KOPT-K1 (cell line): Measurements from ENCODE around the gene MED12L.
"Not testable (repeated sequence)": the region's sequence is repeated elsewhere in the genome, so short reads cannot be mapped to it uniquely, and the experiment has no call there.

ENCODE experiments used
- H3K27ac ChIP-seq: fragments of 200-600 bp; sonication (generic); 2 replicates; pipeline ENCODE4 v1.5.1; 2016; ENCODE audit warnings: antibody characterized with exemption, mild to moderate bottlenecking, low read depth, low read length; ENCODE audit not compliant: poor library complexity, severe bottlenecking
- H3K36me3 ChIP-seq: fragments of 200-600 bp; sonication (generic); 2 replicates; pipeline ENCODE4 v1.5.1; 2017; ENCODE audit warnings: antibody characterized with exemption, mild to moderate bottlenecking, low read length, moderate library complexity; ENCODE audit not compliant: insufficient read depth
- H3K9me3 ChIP-seq: fragments of 200-600 bp; sonication (generic); 2 replicates; pipeline ENCODE4 v1.5.1; 2017; ENCODE audit warnings: antibody characterized with exemption, low read length, mild to moderate bottlenecking; ENCODE audit not compliant: insufficient read depth, poor library complexity, severe bottlenecking

Gene MED12L

GRCh38 chr3:151169948-151170679 lies 84.7 kb downstream of the MED12L start:
- Histone ChIP-seq H3K27ac (peak overlapping the region; percentile 50), H3K36me3 (peaks cover 25% of the 10 kb centered on the region)
- H3K9me3 ChIP-seq = not testable (repeated sequence)

DNA sequence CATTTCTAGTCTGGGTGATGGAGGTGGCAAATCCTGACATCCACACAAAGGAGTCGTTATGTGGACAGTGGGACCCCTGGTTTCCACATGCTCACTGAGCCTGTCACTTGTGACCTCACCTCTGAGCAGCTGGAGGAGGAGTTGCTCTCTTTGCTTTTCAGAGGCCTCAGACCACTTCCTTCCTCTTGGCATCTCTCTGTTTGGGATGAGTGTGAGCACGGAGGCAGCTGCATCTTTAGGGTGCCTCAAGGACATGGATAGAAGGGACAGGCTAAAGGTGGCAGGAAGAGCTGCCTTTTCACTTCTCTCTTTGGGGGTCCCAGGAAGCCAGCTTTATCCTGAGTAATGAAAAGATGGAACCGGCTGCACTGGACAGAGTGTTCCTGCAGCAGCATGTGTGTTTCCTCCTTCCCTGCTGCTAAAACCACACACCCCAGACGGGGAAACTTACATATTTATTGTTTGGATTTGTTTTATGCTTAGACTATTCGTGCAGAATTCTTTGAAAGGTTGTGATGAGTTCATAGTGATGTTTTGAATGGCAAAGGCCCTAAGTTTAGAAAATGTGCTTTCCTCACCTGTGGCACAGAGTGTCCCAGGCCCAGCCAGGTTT lies 85.8 kb downstream of the MED12L start:
- Histone ChIP-seq H3K27ac (peak overlapping the region; percentile 50), H3K36me3 (peaks cover 14% of the 10 kb centered on the region; the same call in 1 of the 2 replicates), H3K9me3 (no peaks in the 10 kb centered on the region)

DNA sequence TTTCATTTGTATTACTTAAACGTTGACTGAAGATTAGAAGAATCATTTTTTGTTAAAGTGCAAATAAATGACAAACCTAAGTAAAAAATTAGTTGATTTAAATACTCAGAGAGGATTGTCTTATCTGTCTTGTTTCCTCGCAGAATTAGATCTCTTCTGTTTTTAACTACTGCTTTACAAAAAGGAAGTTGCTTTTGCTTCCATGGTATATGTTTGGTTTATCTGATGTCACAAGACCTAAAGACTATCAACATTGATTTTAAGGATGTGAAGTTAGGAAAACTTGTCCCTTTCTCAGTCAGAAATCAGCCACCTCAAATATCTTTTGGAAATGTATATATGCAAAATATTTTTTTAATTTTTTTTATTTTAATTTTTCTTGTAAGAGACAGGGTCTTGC lies 88.9 kb downstream of the MED12L start:
- H3K9me3 ChIP-seq = no peaks in the 10 kb centered on the region
- peaks cover 6% of the 10 kb centered on the region; the same call in 1 of the 2 replicates for H3K36me3 ChIP-seq
- H3K27ac ChIP-seq = no peak overlapping the region

DNA sequence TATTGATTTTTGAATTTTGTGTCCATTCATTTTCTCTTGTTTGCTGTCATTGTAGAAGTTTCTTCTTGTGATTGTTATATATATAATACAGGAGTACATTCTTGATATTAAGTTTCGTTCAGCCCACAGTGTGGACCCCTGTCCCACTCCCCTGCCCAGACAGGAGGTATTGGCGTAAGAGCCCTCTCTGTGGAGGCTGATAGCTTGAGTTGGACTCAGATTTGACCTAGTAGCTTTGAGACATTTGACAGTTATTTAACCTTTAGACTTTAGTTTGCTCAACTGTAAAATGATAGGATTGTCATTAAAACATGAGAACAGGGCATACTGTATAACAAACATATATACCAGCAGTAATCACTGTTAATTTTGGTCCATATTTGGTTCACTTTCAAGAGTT lies 90.5 kb downstream of the MED12L start:
- H3K36me3 ChIP-seq = peaks cover 6% of the 10 kb centered on the region; the same call in 1 of the 2 replicates
- H3K27ac ChIP-seq = no peak overlapping the region
- no peaks in the 10 kb centered on the region for H3K9me3 ChIP-seq

DNA sequence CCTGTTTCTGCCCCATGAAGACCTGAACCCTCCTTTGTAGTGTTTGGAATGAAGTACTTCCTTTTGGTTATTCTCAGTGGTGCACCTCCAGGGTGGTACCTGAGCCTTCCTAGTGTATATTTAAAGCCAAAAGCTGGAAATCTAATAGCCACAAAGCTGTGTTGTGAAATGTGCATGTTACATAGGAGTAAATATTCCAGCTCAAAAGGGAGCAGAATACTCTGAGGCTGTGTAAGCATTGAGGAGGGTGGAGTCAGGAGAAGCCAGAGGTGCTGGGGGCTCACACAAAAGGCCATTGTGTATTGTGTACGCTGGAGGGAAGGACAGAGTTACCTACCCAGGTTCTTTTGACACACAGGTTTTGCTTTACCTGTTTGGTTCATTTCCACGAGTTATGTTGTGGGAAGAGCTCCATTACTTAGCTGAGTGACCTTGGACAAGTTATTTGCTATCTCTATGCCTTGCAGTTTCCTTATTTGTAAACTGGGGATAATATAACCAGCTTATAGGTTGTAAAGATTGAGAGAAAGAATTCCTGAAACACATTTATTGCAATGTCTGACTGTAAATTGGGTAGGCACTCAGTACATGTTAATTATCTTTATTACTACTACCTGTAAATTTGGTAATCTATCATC lies 92.9 kb downstream of the MED12L start:
- H3K9me3 ChIP-seq = no peaks in the 10 kb centered on the region
- no peak overlapping the region for H3K27ac ChIP-seq
- H3K36me3 ChIP-seq = peaks cover 6% of the 10 kb centered on the region; the same call in 1 of the 2 replicates

- Histone ChIP-seq H3K9me3 (no peaks in the 10 kb centered on the region), H3K36me3 (peaks cover 18% of the 10 kb centered on the region; the same call in 1 of the 2 replicates), H3K27ac (no peak overlapping the region)
These were observed 97.0 kb downstream of the MED12L start for GRCh38 chr3:151182349-151183079.

DNA sequence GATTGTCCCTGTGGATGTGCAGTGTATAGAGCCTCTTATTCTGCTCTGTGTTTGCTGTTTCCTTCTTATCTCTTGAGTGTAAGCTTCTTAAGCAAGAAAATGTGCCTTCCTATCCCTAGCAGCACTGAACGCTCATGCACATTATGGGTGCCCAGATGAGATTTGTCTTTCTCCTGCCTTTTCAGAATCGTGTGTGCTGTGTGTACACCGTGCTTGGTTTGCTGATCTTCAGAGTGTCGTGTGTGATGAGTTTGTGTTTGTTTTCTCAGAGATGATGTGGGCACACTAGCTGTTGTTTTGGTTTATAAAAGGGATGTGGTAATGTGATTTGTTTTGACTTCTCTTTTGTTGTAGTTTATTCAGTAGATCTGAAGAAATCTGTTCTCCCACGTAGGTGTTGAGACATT lies 97.8 kb downstream of the MED12L start:
- Histone ChIP-seq H3K36me3 (peaks cover 18% of the 10 kb centered on the region; the same call in 1 of the 2 replicates), H3K9me3 (no peaks in the 10 kb centered on the region), H3K27ac (no peak overlapping the region)

DNA sequence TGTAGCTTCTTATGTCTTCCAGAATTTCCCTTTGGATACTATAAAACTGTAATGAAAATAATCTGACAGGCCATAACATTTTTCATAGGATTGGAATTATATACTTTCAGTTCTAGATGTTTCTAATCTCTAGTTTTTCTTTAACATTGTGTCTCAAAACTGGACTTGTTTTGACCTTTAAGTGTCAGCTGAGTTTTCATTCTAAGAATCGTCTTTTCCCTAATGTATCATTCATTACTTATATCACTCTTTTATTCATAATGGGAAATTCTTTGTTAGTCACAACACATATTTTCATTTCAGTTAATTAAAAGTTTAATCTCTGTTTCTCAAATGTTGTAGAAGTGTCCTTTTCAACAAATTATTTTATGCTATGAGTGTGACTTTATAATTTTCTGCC lies 105.6 kb downstream of the MED12L start:
- Histone ChIP-seq H3K36me3 (peaks cover 60% of the 10 kb centered on the region), H3K9me3 (no peaks in the 10 kb centered on the region), H3K27ac (no peak overlapping the region)

DNA sequence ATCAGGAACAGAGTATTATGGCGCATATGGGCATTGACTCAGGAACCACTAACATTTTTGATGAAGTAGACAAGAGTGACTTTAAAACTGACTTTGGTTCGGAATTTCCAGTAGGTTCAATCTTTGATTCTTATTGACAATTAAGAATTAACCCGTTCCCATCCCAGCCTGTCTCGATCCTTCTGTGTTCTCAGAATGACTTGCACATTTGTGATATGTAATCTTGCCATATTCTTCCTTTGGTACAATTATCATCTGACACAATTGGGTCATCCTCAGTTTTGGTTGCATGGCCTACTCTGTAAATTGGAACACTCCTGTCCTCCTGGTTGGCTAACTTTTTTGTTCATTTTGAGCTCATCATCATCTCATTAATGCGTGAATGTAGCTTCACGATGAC lies 107.1 kb downstream of the MED12L start:
- no peak overlapping the region for H3K27ac ChIP-seq
- H3K9me3 ChIP-seq = no peaks in the 10 kb centered on the region
- H3K36me3 ChIP-seq = peaks cover 60% of the 10 kb centered on the region

- Histone ChIP-seq H3K27ac (no peak overlapping the region), H3K9me3 (no peaks in the 10 kb centered on the region)
These were observed 110.4 kb downstream of the MED12L start for GRCh38 chr3:151195826-151196225.

GRCh38 chr3:151196434-151196833 lies 111.0 kb downstream of the MED12L start:
- Histone ChIP-seq H3K27ac (no peak overlapping the region), H3K36me3 (peaks cover 34% of the 10 kb centered on the region), H3K9me3 (no peaks in the 10 kb centered on the region)

More at GRCh38 chr3:151195826-151196225, 110.4 kb downstream of the MED12L start:
- peaks cover 37% of the 10 kb centered on the region for H3K36me3 ChIP-seq

DNA sequence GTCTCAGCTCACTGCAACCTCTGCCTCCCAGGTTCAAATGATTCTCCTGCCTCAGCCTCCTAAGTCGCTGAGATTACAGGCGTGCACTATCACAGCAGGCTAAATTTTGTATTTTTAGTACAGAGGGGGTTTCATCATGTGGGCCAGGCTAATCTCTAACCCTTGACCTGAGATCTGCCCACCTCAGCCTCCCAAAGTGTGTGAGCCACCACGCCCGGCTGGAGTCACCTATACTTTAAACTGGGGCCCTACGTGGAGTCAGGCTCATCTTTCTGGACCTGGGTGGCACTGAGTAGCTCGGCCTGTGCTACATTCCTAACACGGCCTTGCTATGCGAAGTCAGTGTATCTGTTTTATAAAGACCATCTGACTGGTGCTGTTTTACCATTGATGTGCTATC lies 111.8 kb downstream of the MED12L start:
- Histone ChIP-seq H3K9me3 (no peaks in the 10 kb centered on the region), H3K36me3 (peaks cover 33% of the 10 kb centered on the region), H3K27ac (no peak overlapping the region)

GRCh38 chr3:151197981-151198767 lies 112.7 kb downstream of the MED12L start:
- H3K27ac ChIP-seq = no peak overlapping the region
- H3K36me3 ChIP-seq = peaks cover 25% of the 10 kb centered on the region

GRCh38 chr3:151198849-151199248 lies 113.4 kb downstream of the MED12L start:
- H3K36me3 ChIP-seq = peaks cover 18% of the 10 kb centered on the region
- H3K9me3 ChIP-seq = no peaks in the 10 kb centered on the region
- H3K27ac ChIP-seq = peak overlapping the region; percentile 50

More at GRCh38 chr3:151197981-151198767, 112.7 kb downstream of the MED12L start:
- no peaks in the 10 kb centered on the region for H3K9me3 ChIP-seq
